Subcutaneous abdominal adipose tissue (tissue), 5 donors: ENCODE measurements around the gene MT1A.

Source experiments
- H3K27ac ChIP-seq: one replicate; pipeline ENCODE4 v1.7.0; 2013; ENCODE audit warnings: low read depth, mild to moderate bottlenecking, inconsistent platforms, low read length, moderate library complexity
- H3K27me3 ChIP-seq, 5 donors: one replicate each; pipeline ENCODE4 v1.7.0; 2013; ENCODE audit warnings: low read length in 5 of 5, inconsistent platforms in 1 of 5; ENCODE audit not compliant: control insufficient read depth in 5 of 5, insufficient read depth in 4 of 5
- H3K36me3 ChIP-seq, 5 donors: one replicate each; pipeline ENCODE4 v1.7.0; 2013; ENCODE audit warnings: low read length in 5 of 5; ENCODE audit not compliant: control insufficient read depth in 5 of 5, insufficient read depth in 5 of 5
- H3K4me1 ChIP-seq, 5 donors: one replicate each; pipeline ENCODE4 v1.7.0; 2013; ENCODE audit warnings: low read length in 5 of 5, mild to moderate bottlenecking in 3 of 5, moderate library complexity in 1 of 5; ENCODE audit not compliant: control insufficient read depth in 5 of 5, insufficient read depth in 5 of 5
- H3K4me3 ChIP-seq, 5 donors: one replicate each; pipeline ENCODE4 v1.7.0; 2013; ENCODE audit warnings: low read length in 5 of 5, low read depth in 1 of 5
- H3K9ac ChIP-seq, 5 donors: one replicate each; pipeline ENCODE4 v1.7.0; 2013; ENCODE audit warnings: low read length in 5 of 5, mild to moderate bottlenecking in 4 of 5, moderate library complexity in 3 of 5
- H3K9me3 ChIP-seq, 5 donors: one replicate each; pipeline ENCODE4 v1.7.0; 2013; ENCODE audit warnings: low read length in 5 of 5; ENCODE audit not compliant: control insufficient read depth in 5 of 5
- donor health status: healthy.
- donor health status: healthy.
- donor health status: healthy.
- donor health status: healthy.
- donor health status: healthy.

MT1A gene

DNA sequence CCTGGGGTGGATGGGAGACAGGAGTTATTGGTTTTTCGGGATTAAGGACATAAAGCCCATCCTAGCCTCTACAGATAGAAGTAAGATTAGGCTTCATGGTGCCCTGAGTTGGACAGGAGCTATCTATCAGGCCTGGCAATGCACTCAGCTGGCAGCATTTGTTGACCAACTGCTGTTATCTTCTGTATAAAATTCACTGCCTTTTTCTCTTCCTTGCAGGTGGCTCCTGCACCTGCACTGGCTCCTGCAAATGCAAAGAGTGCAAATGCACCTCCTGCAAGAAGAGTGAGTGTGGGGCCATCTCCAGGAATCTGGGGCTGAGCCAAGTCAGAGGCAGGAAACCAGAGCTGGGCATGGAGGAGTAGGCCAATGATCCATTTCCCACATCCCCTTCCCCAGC lies 579 bp downstream of the MT1A start:
- Histone ChIP-seq H3K9ac (peak overlapping the region in 2 of 5 donors; percentile 9 to 16), H3K36me3 (no peaks in the 10 kb centered on the region), H3K9me3 (no peaks in the 10 kb centered on the region), H3K4me3 (peak overlapping the region; percentile 33 to 71 (median 69)), H3K27me3 (peaks cover 0 to 10% (median 5%) of the 10 kb centered on the region in 5 donors), H3K27ac (peak overlapping the region; percentile 44), H3K4me1 (peaks cover 2 to 46% (median 32%) of the 10 kb centered on the region in 5 donors)

DNA sequence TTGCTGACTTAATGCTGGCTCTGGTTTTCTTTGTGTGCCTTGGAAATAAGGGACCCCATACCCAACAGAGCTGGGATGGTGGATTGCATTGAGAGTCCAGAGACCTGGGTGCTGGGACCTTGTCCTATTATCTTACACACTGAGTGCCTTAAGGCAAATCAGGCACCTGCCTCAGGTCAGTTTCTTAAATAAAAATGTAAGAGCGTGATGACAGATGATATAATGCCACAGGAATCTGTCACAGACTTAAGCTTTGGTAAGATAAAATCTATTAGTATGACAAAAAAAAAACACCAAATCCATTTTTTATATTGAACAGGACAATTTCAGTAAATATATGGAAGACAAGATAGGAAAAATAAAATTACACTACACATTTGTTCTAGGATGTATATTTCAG lies 1.6 kb downstream of the MT1A start:
- Histone ChIP-seq H3K27ac (no peak overlapping the region), H3K4me3 (no peak overlapping the region), H3K9ac (no peak overlapping the region), H3K27me3 (peaks cover 0 to 5% (median 1%) of the 10 kb centered on the region in 5 donors), H3K4me1 (peaks cover 2 to 44% (median 33%) of the 10 kb centered on the region in 5 donors), H3K36me3 (no peaks in the 10 kb centered on the region), H3K9me3 (no peaks in the 10 kb centered on the region)

DNA sequence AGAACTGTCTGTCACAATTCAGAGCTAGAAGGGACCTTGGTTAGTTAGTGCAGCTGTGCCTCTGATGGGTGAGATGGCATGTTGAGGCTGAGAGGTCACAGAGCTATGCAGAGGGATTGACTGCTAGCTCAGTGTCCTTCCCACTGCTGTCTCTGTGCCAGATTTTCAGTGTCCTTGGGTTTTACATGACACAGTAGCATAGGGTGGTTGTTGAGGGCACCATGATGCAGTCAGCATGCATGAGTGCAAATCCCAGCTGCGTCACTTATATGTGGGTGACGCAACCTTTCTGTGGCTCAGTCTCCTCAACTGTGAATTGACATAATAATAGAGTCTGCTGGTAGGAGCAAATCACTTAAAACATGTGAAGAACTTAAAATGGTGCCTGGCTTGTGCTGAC lies 2.7 kb downstream of the MT1A start:
- H3K9ac ChIP-seq = no peak overlapping the region
- H3K27me3 ChIP-seq = peaks cover 0 to 3% (median 0%) of the 10 kb centered on the region in 5 donors
- peaks cover 2 to 39% (median 33%) of the 10 kb centered on the region in 5 donors for H3K4me1 ChIP-seq
- no peak overlapping the region for H3K4me3 ChIP-seq
- no peak overlapping the region for H3K27ac ChIP-seq
- no peaks in the 10 kb centered on the region for H3K9me3 ChIP-seq
- no peaks in the 10 kb centered on the region for H3K36me3 ChIP-seq

DNA sequence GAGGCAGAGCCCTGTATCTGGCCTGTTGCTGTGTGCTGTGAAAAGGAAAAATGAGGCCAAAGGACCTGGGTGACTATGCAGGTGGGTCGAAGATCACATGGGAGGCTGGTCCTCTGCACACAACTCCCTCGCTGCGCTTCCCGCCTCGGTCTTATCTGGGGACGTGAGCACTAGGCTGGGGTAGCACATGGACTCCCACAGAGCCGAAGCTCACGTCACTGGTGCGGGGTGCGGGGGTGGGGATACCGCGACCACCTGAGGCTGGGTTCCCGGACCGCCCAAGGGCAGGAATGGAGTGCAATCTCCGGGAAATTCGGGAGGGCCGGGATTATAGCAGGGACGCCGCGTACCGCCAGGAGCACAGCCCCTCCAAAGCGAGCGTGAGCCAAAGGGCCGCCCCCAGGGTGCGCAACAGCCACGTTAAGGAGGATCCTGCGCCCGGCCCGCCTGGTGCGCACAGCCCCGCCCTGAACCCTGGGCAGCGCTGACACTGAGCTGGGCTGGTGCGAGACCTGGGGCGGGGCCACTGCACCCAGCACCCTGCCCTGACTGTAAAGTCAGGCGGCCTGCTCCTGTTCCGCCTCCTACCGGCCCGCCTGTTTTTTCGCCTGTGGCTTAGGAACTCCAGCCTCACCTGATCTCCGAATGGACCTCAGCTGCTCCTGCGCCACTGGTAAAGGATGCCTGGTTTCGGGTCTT lies 4.8 kb downstream of the MT1A start:
- H3K27me3 ChIP-seq = peaks cover 0 to 5% (median 3%) of the 10 kb centered on the region in 5 donors
- no peaks in the 10 kb centered on the region for H3K9me3 ChIP-seq
- H3K9ac ChIP-seq = peak overlapping the region in 3 of 5 donors; percentile 32 to 64 (median 44)
- H3K36me3 ChIP-seq = no peaks in the 10 kb centered on the region
- no peak overlapping the region for H3K27ac ChIP-seq
- H3K4me1 ChIP-seq = peaks cover 2 to 42% (median 33%) of the 10 kb centered on the region in 5 donors
- peak overlapping the region; percentile 21 to 60 (median 48) for H3K4me3 ChIP-seq

DNA sequence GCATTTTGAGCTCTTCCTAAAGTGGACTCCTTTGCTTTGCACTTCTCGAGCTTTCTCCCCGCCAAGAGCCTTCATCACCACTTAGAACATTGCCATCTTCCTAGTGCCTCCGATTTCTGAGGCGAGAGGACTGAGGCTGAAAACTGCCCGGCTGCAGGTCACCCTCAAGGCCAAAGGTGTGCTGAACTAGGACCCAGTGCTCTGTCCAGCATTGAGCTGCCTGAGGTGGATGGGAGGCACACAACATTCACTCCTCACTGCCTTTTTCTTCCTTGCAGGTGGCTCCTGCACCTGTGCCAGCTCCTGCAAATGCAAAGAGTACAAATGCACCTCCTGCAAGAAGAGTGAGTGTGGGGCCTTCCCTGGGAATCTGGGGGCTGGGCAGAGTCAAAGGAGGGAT lies 5.4 kb downstream of the MT1A start:
- peak overlapping the region in 2 of 5 donors; percentile 44 to 64 for H3K9ac ChIP-seq
- no peaks in the 10 kb centered on the region for H3K9me3 ChIP-seq
- H3K27me3 ChIP-seq = peaks cover 0 to 6% (median 3%) of the 10 kb centered on the region in 5 donors
- H3K36me3 ChIP-seq = no peaks in the 10 kb centered on the region
- peaks cover 0 to 40% (median 29%) of the 10 kb centered on the region in 5 donors for H3K4me1 ChIP-seq
- peak overlapping the region; percentile 21 to 60 (median 47) for H3K4me3 ChIP-seq
- no peak overlapping the region for H3K27ac ChIP-seq

DNA sequence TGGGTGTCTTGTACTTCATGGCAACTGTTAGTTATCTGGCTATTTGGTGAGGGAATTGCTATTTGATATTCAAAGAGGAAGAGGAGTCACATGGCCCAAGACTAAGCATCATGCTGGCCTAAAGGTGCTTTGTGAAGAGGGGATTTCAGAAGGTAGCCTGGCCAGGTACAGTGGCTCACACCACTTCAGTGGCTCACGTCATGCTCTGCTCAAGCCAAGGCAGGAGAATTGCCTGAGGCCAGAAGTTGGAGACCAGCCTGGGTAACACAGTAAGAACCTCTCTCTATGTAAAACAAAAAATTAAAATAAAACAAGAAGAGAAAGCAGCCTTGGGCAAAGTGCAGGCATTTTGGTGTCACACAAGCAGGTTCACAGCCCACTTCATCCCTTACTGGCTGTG lies 6.8 kb downstream of the MT1A start:
- no peak overlapping the region for H3K4me3 ChIP-seq
- H3K9me3 ChIP-seq = no peaks in the 10 kb centered on the region
- peaks cover 0 to 36% (median 31%) of the 10 kb centered on the region in 5 donors for H3K4me1 ChIP-seq
- H3K27me3 ChIP-seq = peaks cover 0 to 6% (median 3%) of the 10 kb centered on the region in 5 donors
- no peak overlapping the region for H3K27ac ChIP-seq
- H3K36me3 ChIP-seq = no peaks in the 10 kb centered on the region
- no peak overlapping the region for H3K9ac ChIP-seq

DNA sequence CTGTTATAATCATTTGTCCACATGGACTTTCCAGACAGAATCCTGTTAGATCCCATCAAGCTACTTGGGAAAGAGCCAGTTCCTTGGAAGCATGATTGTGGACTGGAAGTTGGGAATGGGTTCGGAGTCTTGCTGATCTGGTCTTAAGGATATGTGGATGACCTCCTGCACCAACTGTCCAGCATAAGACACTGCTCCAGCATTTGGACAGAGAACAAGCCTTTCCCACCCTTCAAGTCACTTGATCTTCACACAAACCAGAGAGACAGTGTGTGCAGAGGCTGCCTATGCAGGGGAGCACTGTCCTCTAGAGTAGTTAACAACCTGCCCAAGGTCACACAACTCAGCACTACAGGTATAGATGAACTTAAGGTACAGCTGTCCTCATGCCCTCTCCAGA lies 7.4 kb downstream of the MT1A start:
- H3K4me3 ChIP-seq = no peak overlapping the region
- H3K4me1 ChIP-seq = peaks cover 0 to 36% (median 31%) of the 10 kb centered on the region in 5 donors
- peaks cover 0 to 6% (median 3%) of the 10 kb centered on the region in 5 donors for H3K27me3 ChIP-seq
- no peak overlapping the region for H3K27ac ChIP-seq
- no peaks in the 10 kb centered on the region for H3K36me3 ChIP-seq
- no peak overlapping the region for H3K9ac ChIP-seq
- H3K9me3 ChIP-seq = no peaks in the 10 kb centered on the region

DNA sequence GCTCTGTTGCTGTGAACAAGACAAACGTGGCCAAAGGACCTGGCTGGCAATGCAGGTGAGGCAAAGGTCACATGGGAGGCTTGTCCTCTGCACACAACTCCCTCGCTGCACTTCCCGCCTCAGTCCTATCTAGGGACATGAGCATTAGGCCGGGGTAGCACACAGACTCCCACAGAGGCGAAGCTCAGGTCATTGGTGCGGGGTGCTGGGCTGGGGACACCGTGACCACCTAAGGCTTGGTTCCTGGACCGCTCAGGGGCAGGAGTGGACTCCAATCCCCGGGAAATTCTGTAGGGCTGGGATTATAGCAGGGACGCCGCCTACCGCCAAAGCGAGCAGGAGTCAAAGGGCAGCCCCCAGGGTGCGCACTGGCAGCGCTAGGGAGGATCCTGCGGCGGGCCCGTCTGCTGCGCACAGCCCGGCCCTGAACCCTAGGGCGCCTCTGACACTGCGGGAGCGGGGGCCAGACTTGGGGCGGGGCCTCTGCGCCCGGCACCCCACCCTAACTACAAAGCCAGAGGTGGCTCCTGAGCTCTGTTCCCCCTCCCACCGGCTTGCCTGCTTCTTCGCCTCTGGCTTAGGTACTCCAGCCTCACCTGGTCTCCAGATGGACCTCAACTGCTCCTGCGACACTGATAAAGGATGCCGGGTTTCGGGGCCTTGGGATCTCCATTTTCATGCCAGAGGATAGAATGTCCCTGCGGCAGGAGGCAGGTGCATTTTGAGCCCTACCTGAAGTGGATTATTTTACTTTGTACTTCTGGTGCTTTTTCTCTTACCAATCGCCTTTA lies 9.4 kb downstream of the MT1A start:
- H3K4me1 ChIP-seq = peaks cover 0 to 41% (median 40%) of the 10 kb centered on the region in 5 donors
- no peaks in the 10 kb centered on the region for H3K9me3 ChIP-seq
- H3K36me3 ChIP-seq = no peaks in the 10 kb centered on the region
- H3K27me3 ChIP-seq = peaks cover 0 to 6% (median 3%) of the 10 kb centered on the region in 5 donors
- H3K9ac ChIP-seq = no peak overlapping the region
- H3K4me3 ChIP-seq = no peak overlapping the region
- no peak overlapping the region for H3K27ac ChIP-seq

DNA sequence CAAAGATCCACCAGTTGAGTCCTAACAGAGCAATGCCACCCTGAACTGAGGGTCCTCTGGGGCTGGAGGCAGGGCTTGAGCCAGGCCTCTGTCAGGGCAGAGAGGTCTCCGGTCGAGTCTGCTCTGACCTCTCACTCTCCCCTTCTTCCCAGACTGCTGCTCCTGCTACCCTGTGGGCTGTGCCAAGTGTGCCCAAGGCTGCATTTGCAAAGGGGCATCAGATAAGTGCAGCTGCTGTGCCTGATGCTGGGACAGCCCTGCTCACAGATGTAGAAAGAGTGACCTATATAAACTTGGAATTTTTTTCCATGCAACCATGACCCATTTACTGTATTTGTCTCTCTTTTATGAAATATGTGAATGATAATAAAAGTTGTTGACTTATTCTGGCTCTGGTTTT lies 10.8 kb downstream of the MT1A start:
- Histone ChIP-seq H3K27ac (no peak overlapping the region), H3K9me3 (no peaks in the 10 kb centered on the region), H3K4me1 (peaks cover 0 to 37% (median 34%) of the 10 kb centered on the region in 5 donors), H3K36me3 (no peaks in the 10 kb centered on the region), H3K27me3 (peaks cover 0 to 6% (median 3%) of the 10 kb centered on the region in 5 donors), H3K4me3 (no peak overlapping the region), H3K9ac (no peak overlapping the region)

DNA sequence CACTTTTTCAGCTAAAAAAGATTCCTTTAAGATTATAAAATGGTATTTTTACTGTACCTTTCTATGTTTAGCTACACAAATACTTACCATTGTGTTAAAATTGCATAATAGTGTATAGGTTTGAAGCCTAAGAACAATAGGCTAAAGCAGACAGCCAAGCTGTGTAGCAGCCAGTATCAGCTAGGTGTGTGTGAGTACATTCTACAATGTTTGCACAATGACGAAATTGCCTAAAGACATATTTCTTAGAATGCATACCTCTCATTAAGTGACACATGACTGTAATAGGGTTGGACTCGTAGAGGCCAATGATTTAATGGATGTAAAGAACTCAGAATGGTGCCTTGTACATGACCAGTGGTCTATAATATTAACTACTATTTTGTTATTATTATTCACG lies 11.4 kb downstream of the MT1A start:
- no peak overlapping the region for H3K27ac ChIP-seq
- peaks cover 0 to 37% (median 34%) of the 10 kb centered on the region in 5 donors for H3K4me1 ChIP-seq
- H3K27me3 ChIP-seq = peaks cover 0 to 6% (median 3%) of the 10 kb centered on the region in 5 donors
- H3K9me3 ChIP-seq = no peaks in the 10 kb centered on the region
- H3K9ac ChIP-seq = no peak overlapping the region
- no peak overlapping the region for H3K4me3 ChIP-seq
- H3K36me3 ChIP-seq = no peaks in the 10 kb centered on the region
